Gastroesophageal sphincter (tissue), 3 donors: ENCODE results near the gene GDA.

Experiments used
- CTCF ChIP-seq, 4 experiments: fragments of 200-600 bp in 2 of 4; fragments of 450-650 bp in 2 of 4; sonication (generic) in 1 of 4; IDR thresholded peaks; one replicate each; pipeline ENCODE4 v1.5.1; 2017 to 2019; ENCODE audit warnings: antibody characterized with exemption in 4 of 4, mild to moderate bottlenecking in 2 of 4, moderate library complexity in 2 of 4
- POLR2AphosphoS5 ChIP-seq: sonication (generic); formaldehyde crosslinking; IDR thresholded peaks from one replicate; pipeline ENCODE4 v1.6.1; 2017; ENCODE audit warnings: antibody characterized with exemption

- no peak for TF ChIP-seq CTCF (IDR thresholded peaks at IDR 0.05)
- TF ChIP-seq POLR2AphosphoS5, result no peak
Observed at GRCh38 chr9:72127753-72128152, 21.5 kb upstream of the GDA start.
